ENCODE measurements around the gene TNS3.

- TF ChIP-seq CTCF (IDR thresholded peaks at IDR 0.05), result peak in 3 of 4 experiments; percentile 40 to 53 (median 44)
- TF ChIP-seq POLR2A (IDR thresholded peaks at IDR 0.05), result no peak
Observed at GRCh38 chr7:47444376-47445098, 137.4 kb downstream of the TNS3 start.

Measured in uterus (tissue), 2 donors.